HFFc6 (cell line): ENCODE data around the gene ZFYVE28. TPM values are rescaled to one million over a fixed set of nuclear protein-coding genes. Genes with fewer than 3 reads are reported as not detected.

Experiments used
- DNase-seq: peaks from one replicate; pipeline ENCODE4 v3.0.0-alpha.2; 2018
- H3K27ac Mint-ChIP-seq: 2 replicates; pipeline ENCODE4 v1.8.0; 2020; ENCODE audit warnings: mild to moderate bottlenecking, mixed read lengths
- H3K27me3 Mint-ChIP-seq: 2 replicates; pipeline ENCODE4 v1.8.0; 2021; ENCODE audit warnings: mild to moderate bottlenecking, moderate library complexity, mixed read lengths; ENCODE audit not compliant: insufficient read depth
- H3K36me3 Mint-ChIP-seq: 2 replicates; pipeline ENCODE4 v1.8.0; 2021; ENCODE audit warnings: low read depth, mixed read lengths
- H3K4me1 Mint-ChIP-seq: 2 replicates; pipeline ENCODE4 v1.8.0; 2020; ENCODE audit warnings: low read depth, mixed read lengths
- H3K4me3 Mint-ChIP-seq: 2 replicates; pipeline ENCODE4 v1.8.0; 2020; ENCODE audit warnings: mild to moderate bottlenecking, moderate library complexity, mixed read lengths
- H3K9me3 Mint-ChIP-seq: 2 replicates; pipeline ENCODE4 v1.8.0; 2020; ENCODE audit warnings: mild to moderate bottlenecking, mixed read lengths
- total RNA-seq, 6 experiments: library from RNA; stranded (reverse); fragmentation: NEBNext Ultra II Directional; extraction: Animal tissue kit (Norgen Biotek cat#: 25700); gene quantifications; 2 replicates in 1 of 6; 3 replicates in 5 of 6; pipeline ENCODE4 v1.2.3, GENCODE V29; 2021
- TF ChIP-seq, protein P1 (sequence below): fragments of 200-600 bp; sonication (generic); IDR thresholded peaks from 2 replicates; pipeline ENCODE4 v1.5.0; 2021; ENCODE audit warnings: antibody characterized with exemption, mild to moderate bottlenecking

ZFYVE28 gene
- total RNA-seq, 6 experiments from 2014 or later = 1.8 to 5.4 (median 2.2) TPM

DNA sequence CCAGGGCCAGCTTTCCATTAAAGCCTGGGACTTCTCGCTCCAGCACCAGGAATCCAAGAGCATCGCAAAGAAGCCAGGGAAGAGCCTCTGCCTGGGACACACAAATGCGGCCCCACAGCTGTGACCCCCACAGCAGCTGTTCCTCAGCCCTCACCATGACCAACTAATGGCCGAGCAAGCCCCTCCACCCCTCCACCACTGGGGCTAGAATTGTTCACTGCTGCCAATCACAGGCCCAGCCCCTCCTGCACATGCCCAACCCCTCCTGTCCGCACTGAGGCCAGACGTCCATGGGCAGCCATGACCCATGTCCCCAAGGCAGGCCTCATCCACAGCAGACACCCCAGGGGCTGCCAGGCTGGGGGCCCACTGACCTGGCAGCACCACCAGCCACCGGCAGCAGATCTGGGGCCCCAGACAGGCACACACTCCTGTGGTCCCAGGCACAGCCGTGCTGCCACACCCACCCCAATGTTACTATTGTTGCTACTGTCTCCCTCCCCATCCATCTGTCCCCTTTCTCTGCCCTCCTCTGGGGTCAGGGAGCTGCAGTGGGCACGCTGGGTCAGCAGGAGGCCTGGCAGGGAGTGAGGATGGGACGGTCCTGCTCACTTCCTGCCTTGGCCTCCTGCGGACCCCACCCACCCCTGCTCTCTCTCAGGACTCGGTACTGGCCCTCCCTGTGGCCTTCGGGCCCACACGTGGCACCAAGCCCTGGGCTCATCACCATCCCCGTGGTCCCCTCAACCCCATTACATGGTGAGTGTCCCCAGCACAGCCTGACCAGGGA is 56.0 kb downstream of the ZFYVE28 start:
- peaks cover 1% of the 10 kb centered on the region; the same call in 1 of the 2 replicates for H3K27me3 Mint-ChIP-seq
- no peaks in the 10 kb centered on the region for H3K9me3 Mint-ChIP-seq
- H3K4me3 Mint-ChIP-seq = no peak overlapping the region
- H3K27ac Mint-ChIP-seq = no peak overlapping the region
- TF ChIP-seq, protein P1, sequence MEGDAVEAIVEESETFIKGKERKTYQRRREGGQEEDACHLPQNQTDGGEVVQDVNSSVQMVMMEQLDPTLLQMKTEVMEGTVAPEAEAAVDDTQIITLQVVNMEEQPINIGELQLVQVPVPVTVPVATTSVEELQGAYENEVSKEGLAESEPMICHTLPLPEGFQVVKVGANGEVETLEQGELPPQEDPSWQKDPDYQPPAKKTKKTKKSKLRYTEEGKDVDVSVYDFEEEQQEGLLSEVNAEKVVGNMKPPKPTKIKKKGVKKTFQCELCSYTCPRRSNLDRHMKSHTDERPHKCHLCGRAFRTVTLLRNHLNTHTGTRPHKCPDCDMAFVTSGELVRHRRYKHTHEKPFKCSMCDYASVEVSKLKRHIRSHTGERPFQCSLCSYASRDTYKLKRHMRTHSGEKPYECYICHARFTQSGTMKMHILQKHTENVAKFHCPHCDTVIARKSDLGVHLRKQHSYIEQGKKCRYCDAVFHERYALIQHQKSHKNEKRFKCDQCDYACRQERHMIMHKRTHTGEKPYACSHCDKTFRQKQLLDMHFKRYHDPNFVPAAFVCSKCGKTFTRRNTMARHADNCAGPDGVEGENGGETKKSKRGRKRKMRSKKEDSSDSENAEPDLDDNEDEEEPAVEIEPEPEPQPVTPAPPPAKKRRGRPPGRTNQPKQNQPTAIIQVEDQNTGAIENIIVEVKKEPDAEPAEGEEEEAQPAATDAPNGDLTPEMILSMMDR = no peak
- no peaks in the 10 kb centered on the region for H3K36me3 Mint-ChIP-seq
- H3K4me1 Mint-ChIP-seq = peaks cover 4% of the 10 kb centered on the region; the same call in 1 of the 2 replicates
- DNase-seq = no peak

DNA sequence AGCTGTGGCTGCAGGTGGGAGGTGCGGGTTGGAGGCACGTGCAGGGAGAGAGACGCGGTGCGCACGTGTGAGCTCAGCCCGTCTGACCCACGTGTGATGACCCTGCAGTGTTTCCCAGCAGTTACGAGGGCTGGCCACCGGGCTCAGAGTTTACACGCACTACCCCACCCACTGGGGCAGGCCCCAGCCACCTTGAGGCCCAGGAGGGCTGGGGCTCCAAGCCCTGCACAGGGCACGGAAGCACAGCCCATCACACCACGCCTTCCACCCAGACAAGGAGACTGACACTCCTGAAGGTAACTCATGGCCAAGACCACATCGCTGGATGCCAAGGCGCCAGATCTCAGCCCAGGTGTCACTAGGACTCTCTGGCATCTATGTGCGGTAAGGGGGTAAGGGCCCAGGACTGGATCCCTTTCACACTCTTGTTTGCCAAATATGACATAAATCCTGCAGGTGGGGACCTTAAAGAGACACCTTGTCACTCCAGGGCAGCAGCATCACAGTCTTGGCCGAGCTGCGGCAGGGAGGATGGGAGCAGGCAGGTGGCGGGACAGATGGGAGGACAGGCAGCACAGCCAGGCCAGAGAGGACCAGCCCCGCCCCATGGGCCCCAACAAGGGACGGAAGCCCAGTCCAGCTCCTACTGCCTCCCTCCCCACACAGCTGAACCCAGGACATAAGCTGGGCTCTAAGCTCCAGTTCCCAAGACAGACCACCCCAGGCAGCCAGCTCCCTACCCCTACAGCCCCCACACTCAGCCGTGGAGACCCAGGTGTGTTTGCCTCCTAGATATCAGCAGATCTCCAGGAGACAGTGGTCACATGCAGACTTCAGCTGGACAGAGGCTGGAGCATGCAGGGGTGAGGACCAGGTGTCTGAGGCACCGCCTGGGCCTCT is 56.8 kb downstream of the ZFYVE28 start:
- Mint-ChIP-seq H3K27me3 (peaks cover 1% of the 10 kb centered on the region; the same call in 1 of the 2 replicates), H3K9me3 (no peaks in the 10 kb centered on the region), H3K27ac (no peak overlapping the region), H3K36me3 (no peaks in the 10 kb centered on the region), H3K4me3 (no peak overlapping the region), H3K4me1 (peaks cover 4% of the 10 kb centered on the region; the same call in 1 of the 2 replicates)
- TF ChIP-seq, protein P1 = no peak
- no peak for DNase-seq

DNA sequence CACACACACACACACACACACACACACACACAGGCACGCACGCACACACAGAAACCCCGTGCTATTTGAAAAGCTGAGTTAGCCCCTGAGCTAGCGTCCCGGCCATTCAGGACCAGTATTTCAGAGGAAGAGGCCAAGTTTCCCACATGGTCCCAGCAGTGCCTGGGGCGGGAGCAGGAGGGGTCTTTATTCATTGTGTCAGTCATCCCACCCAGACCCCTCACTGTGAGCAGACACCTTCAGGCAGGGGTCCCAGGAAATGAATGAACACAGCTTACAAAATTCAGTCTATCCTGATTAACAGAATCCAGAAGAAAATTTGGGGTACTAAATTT is 58.1 kb downstream of the ZFYVE28 start:
- no peaks in the 10 kb centered on the region for H3K36me3 Mint-ChIP-seq
- no peaks in the 10 kb centered on the region for H3K9me3 Mint-ChIP-seq
- H3K4me3 Mint-ChIP-seq = no peak overlapping the region
- TF ChIP-seq, protein P1 = no peak
- no peak overlapping the region for H3K27ac Mint-ChIP-seq
- peaks cover 4% of the 10 kb centered on the region; the same call in 1 of the 2 replicates for H3K4me1 Mint-ChIP-seq
- no peak for DNase-seq
- peaks cover 1% of the 10 kb centered on the region; the same call in 1 of the 2 replicates for H3K27me3 Mint-ChIP-seq

DNA sequence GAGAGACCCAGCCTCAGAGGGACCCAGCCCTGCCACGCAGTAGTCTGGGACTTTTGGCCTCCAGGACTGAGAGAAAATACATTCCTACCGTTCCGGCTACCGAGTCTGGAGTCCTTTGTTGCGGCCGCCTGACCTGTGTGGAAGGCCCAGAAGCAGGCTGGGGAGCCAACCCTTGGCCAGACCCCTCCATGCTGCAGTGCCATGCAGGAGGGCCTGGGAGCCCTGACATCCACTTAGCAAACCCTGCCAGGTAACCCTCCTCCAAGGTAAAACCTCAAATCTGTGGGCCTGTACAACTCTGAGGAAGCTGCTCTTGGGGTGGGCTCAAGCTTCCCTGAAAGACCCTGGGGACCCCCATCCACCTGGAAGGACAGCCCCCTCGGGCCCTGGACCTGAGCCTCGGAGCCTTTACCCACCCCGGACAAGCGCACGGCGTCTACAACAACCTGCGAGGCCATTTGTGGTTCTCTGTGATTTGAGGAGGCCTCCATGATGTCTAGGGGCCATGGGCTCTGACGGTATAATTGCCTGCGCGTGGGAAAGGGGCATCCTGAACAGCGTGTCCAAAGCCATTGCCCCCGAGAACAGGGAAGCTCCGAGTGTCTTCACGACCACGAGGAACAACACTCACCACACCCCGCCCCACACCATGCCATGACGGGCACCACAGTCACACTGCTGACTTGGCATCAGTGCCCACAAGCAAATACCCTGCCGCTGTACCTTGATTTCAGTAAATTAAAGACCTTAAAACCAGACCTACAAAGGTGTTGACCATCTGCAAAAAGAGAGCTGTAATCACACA is 58.7 kb downstream of the ZFYVE28 start:
- peaks cover 1% of the 10 kb centered on the region; the same call in 1 of the 2 replicates for H3K27me3 Mint-ChIP-seq
- peaks cover 4% of the 10 kb centered on the region; the same call in 1 of the 2 replicates for H3K4me1 Mint-ChIP-seq
- no peak overlapping the region for H3K4me3 Mint-ChIP-seq
- no peak for DNase-seq
- TF ChIP-seq, protein P1 = no peak
- H3K36me3 Mint-ChIP-seq = no peaks in the 10 kb centered on the region
- H3K9me3 Mint-ChIP-seq = no peaks in the 10 kb centered on the region
- no peak overlapping the region for H3K27ac Mint-ChIP-seq
